Osteocyte (in vitro differentiated cells): Measurements from ENCODE around the gene EEF1AKMT3. TPM values are rescaled to one million over a fixed set of nuclear protein-coding genes. Genes with fewer than 3 reads are reported as not detected.

Experiments
- DNase-seq: peaks from one replicate; pipeline ENCODE4 v3.0.0; 2021; ENCODE audit warnings: mixed read lengths; ENCODE audit not compliant: unreplicated experiment; ENCODE audit errors: extremely low spot score
- H3K27ac Mint-ChIP-seq: one replicate; pipeline ENCODE4 v1.8.0; 2021; ENCODE audit warnings: mild to moderate bottlenecking, mixed read lengths; ENCODE audit not compliant: unreplicated experiment
- H3K27me3 Mint-ChIP-seq: one replicate; pipeline ENCODE4 v1.8.0; 2021; ENCODE audit warnings: mixed read lengths; ENCODE audit not compliant: unreplicated experiment
- H3K36me3 Mint-ChIP-seq: one replicate; pipeline ENCODE4 v1.8.0; 2021; ENCODE audit warnings: mixed read lengths; ENCODE audit not compliant: unreplicated experiment
- H3K4me1 Mint-ChIP-seq: one replicate; pipeline ENCODE4 v1.8.0; 2021; ENCODE audit warnings: mixed read lengths; ENCODE audit not compliant: unreplicated experiment
- H3K4me3 Mint-ChIP-seq: one replicate; pipeline ENCODE4 v1.8.0; 2021; ENCODE audit warnings: mild to moderate bottlenecking, moderate library complexity, mixed read lengths; ENCODE audit not compliant: unreplicated experiment
- H3K9me3 Mint-ChIP-seq: one replicate; pipeline ENCODE4 v1.8.0; 2021; ENCODE audit warnings: mixed read lengths; ENCODE audit not compliant: unreplicated experiment
- CTCF ChIP-seq: fragments of 200-600 bp; sonication (generic); IDR thresholded peaks from 2 replicates; pipeline ENCODE4 v1.5.0; 2021; ENCODE audit warnings: antibody characterized with exemption, mild to moderate bottlenecking, moderate library complexity
- long read RNA-seq: library from polyadenylated mRNA; unstranded; transcript quantifications from one replicate; pipeline ENCODE4 v2.0.0, GENCODE V29; 2021
- total RNA-seq: library from RNA; stranded (reverse); gene quantifications from 2 replicates; pipeline ENCODE4 v1.2.1, GENCODE V29; 2021

Gene EEF1AKMT3
- 9.8 and 11.8 TPM in 2 replicates for total RNA-seq
- long read RNA-seq, partial matches to known transcripts: 0 of 7 reads
- long read RNA-seq, other reads (novel, unspliced or antisense): 2 of 7 reads

DNA sequence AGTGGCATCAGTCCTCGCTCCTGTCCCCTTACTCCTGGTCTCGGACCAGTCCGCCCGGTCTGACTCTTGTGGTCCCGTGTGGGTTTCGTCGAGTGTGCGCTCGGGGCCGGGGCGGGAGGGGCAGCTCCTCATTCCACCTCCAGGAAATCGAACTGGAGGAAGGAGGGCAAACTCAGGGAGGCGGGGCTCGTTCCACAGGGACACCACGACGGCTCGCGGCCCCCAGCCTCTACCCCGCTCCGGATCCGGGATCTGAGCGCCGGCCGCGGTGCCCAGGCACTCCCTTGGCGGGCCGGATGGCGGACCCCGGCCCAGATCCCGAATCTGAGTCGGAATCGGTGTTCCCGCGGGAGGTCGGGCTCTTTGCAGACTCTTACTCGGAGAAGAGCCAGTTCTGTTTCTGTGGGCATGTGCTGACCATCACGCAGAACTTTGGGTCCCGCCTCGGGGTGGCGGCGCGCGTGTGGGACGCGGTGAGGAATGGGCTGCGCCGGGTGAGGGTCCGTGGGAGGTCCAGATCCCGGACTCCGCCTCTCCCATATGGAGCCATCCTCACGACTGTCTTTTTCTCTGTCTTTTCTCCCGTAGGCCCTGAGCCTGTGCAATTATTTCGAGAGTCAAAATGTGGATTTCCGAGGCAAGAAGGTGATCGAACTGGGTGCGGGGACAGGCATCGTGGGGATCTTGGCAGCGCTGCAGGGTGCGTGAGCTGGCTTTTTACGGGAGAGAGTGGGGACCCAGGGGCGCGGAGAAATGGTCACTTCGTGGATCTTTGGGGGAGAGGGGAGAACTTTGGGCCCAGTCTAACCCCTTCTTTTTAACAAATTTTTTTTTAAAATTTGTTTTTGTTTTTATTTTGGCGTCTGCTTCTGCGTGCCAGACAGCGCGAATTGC is at the start of gene EEF1AKMT3:
Gene EEF1AKMT3, plus strand, starts transcription at position 186 of the 894 bp plus-strand sequence. Its CDS starts 111 bp downstream, at position 297.
- H3K36me3 Mint-ChIP-seq: peaks cover 17% of the 10 kb centered on the region
- no peaks in the 10 kb centered on the region for H3K9me3 Mint-ChIP-seq
- DNase-seq: no peak
- peak within 1 kb of the TSS; percentile 99 for H3K27ac Mint-ChIP-seq
- H3K4me1 Mint-ChIP-seq: peaks cover 21% of the 10 kb centered on the region
- peak within 1 kb of the TSS; percentile 98 for H3K4me3 Mint-ChIP-seq
- TF ChIP-seq CTCF: no peak
- H3K27me3 Mint-ChIP-seq: no peaks in the 10 kb centered on the region

GRCh38 chr12:57722716-57723629 is 49.4 kb upstream of the EEF1AKMT3 start:
- Mint-ChIP-seq H3K36me3 (peaks cover 26% of the 10 kb centered on the region), H3K4me3 (no peak overlapping the region), H3K9me3 (no peaks in the 10 kb centered on the region), H3K27ac (no peak overlapping the region), H3K4me1 (peaks cover 23% of the 10 kb centered on the region), H3K27me3 (peaks cover 2% of the 10 kb centered on the region)
- peak; percentile 76 for DNase-seq
- TF ChIP-seq CTCF: no peak

GRCh38 chr12:57723630-57723962 is 48.8 kb upstream of the EEF1AKMT3 start:
- Mint-ChIP-seq H3K9me3 (no peaks in the 10 kb centered on the region), H3K36me3 (peaks cover 22% of the 10 kb centered on the region), H3K4me1 (peaks cover 23% of the 10 kb centered on the region), H3K27ac (no peak overlapping the region), H3K27me3 (peaks cover 6% of the 10 kb centered on the region), H3K4me3 (no peak overlapping the region)
- no peak for DNase-seq
- TF ChIP-seq CTCF: no peak

DNA sequence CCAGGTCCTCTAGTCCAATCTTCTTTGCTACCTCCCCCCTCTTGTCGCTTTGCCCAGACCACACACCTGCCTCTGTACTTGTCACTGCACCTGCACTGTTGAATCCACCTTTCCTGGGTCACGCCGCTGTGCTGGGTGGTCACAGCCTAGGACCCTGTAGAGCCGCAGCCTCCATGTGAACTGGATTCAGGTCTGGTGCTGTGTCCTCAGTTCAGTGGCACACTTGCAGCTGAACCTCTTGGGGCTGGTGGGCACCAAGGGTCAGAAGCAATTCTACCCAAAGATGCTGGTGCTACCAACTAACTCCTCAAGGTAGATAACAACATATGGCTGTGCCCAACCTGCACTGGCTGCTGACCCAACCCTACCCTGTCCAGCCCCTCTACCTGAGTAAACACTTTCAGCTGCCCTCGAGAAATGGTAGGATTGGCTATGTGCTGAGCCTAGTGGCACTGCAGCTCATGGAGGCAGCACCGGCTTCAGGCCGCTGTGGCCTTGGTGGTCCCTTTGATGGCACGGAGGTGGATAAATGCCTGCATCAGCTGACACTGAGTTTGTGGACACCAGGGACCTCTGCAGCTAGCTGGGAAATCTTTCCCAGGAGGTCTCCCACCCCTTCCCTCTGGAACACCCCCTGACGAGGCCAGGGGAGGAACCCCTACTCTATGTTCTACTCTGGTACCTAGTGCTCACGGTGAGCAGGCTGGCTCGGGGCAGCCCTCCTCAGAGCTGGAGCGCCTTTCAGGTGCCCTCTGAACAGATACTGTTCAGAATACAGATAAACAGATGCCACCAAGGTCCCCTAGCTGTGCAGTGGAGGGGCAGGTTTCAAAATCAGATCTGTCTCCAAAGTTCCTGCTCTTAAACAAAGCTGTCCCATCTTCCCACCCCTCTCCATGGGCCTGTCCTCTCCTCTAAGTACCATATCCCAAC is 48.1 kb upstream of the EEF1AKMT3 start:
- peaks cover 16% of the 10 kb centered on the region for H3K36me3 Mint-ChIP-seq
- DNase-seq: peak; percentile 75
- no peaks in the 10 kb centered on the region for H3K9me3 Mint-ChIP-seq
- no peak overlapping the region for H3K4me3 Mint-ChIP-seq
- no peak for TF ChIP-seq CTCF
- H3K27ac Mint-ChIP-seq: no peak overlapping the region
- H3K4me1 Mint-ChIP-seq: peaks cover 23% of the 10 kb centered on the region
- peaks cover 6% of the 10 kb centered on the region for H3K27me3 Mint-ChIP-seq
